WTC11 (cell line): Measurements from ENCODE around the gene CMKLR1. TPM values are rescaled to one million over a fixed set of nuclear protein-coding genes. Genes with fewer than 3 reads are reported as not detected.

ENCODE experiments used
- ATAC-seq: fragments of 200-7000 bp; cut with Tn5 transposase; 2 replicates; pipeline ENCODE4 v1.10.0; 2021; ENCODE audit warnings: mild to moderate bottlenecking, moderate library complexity
- CTCF ChIA-PET: fragments of 300-600 bp; sonication (Branson Sonifier 250); formaldehyde crosslinking; loops from one replicate; lab custom pipeline; 2021; ENCODE audit warnings: antibody characterized with exemption; lab: Charles Lee
- POLR2A ChIA-PET: fragments of 350-600 bp; sonication (Branson Sonifier 250); formaldehyde crosslinking; loops from one replicate; lab custom pipeline; 2021; ENCODE audit warnings: antibody characterized with exemption; lab: Charles Lee
- DNase-seq: peaks from one replicate; pipeline ENCODE4 v3.0.0; 2021; ENCODE audit warnings: low spot score
- H3K27ac Mint-ChIP-seq: 2 replicates; pipeline ENCODE4 v1.8.0; 2021; ENCODE audit warnings: mixed read lengths
- H3K27me3 Mint-ChIP-seq: 2 replicates; pipeline ENCODE4 v1.8.0; 2021; ENCODE audit warnings: low read depth, mild to moderate bottlenecking, moderate library complexity, mixed read lengths
- H3K36me3 Mint-ChIP-seq: 2 replicates; pipeline ENCODE4 v1.8.0; 2021; ENCODE audit warnings: mixed read lengths
- H3K4me1 Mint-ChIP-seq: 2 replicates; pipeline ENCODE4 v1.8.0; 2022; ENCODE audit warnings: mixed read lengths
- H3K4me3 Mint-ChIP-seq: 2 replicates; pipeline ENCODE4 v1.8.0; 2021; ENCODE audit warnings: mild to moderate bottlenecking, moderate library complexity, mixed read lengths
- H3K9me3 Mint-ChIP-seq: 2 replicates; pipeline ENCODE4 v1.8.0; 2021; ENCODE audit warnings: mixed read lengths
- ATF1 ChIP-seq: sonication (generic); formaldehyde crosslinking; IDR thresholded peaks from 2 replicates; pipeline ENCODE4 v1.8.1; 2023; ENCODE audit warnings: mild to moderate bottlenecking, moderate library complexity, missing genetic modification reagents
- CBFB ChIP-seq: sonication (generic); formaldehyde crosslinking; IDR thresholded peaks from 2 replicates; pipeline ENCODE4 v1.8.1; 2022; ENCODE audit warnings: mild to moderate bottlenecking, low read depth, missing genetic modification reagents
- CTCF ChIP-seq: fragments of 200-600 bp; IDR thresholded peaks from 2 replicates; pipeline ENCODE4 v1.8.0; 2022; ENCODE audit warnings: antibody characterized with exemption
- FOXK1 ChIP-seq: sonication (generic); formaldehyde crosslinking; IDR thresholded peaks from 2 replicates; pipeline ENCODE4 v1.8.0; 2022; ENCODE audit warnings: mild to moderate bottlenecking, moderate library complexity, missing genetic modification reagents
- HMGA2 ChIP-seq: fragments of 250-450 bp; sonication (Bioruptor Pico); IDR thresholded peaks from 2 replicates; pipeline ENCODE4 v1.4.0; 2021; ENCODE audit warnings: mild to moderate bottlenecking, moderate library complexity
- KAT7 ChIP-seq: sonication (generic); formaldehyde crosslinking; IDR thresholded peaks from 2 replicates; pipeline ENCODE4 v1.8.1; 2023; ENCODE audit warnings: missing genetic modification reagents, mild to moderate bottlenecking, borderline replicate concordance
- NR1H2 ChIP-seq: sonication (generic); formaldehyde crosslinking; IDR thresholded peaks from 2 replicates; pipeline ENCODE4 v1.9.0; 2021; ENCODE audit warnings: mild to moderate bottlenecking, moderate library complexity, missing genetic modification reagents
- NR3C1 ChIP-seq: sonication (generic); formaldehyde crosslinking; conservative IDR thresholded peaks from 2 replicates; pipeline ENCODE4 v1.8.1; 2023; ENCODE audit warnings: low read depth, mild to moderate bottlenecking, missing genetic modification reagents
- PRRX2 ChIP-seq: fragments of 250-450 bp; sonication (Bioruptor Pico); IDR thresholded peaks from 2 replicates; pipeline ENCODE4 v1.8.0; 2021; ENCODE audit warnings: mild to moderate bottlenecking
- SMAD3 ChIP-seq: sonication (generic); formaldehyde crosslinking; IDR thresholded peaks from 2 replicates; pipeline ENCODE4 v1.8.0; 2022; ENCODE audit warnings: missing genetic modification reagents, mild to moderate bottlenecking, borderline replicate concordance
- TP53 ChIP-seq: sonication (generic); formaldehyde crosslinking; IDR thresholded peaks from 2 replicates; pipeline ENCODE4 v1.8.1; 2023; ENCODE audit warnings: mild to moderate bottlenecking, missing genetic modification reagents
- ZNF219 ChIP-seq: sonication (generic); formaldehyde crosslinking; IDR thresholded peaks from 2 replicates; pipeline ENCODE4 v1.8.0; 2023; ENCODE audit warnings: missing genetic modification reagents, mild to moderate bottlenecking, borderline replicate concordance
- ZNF232 ChIP-seq: sonication (generic); formaldehyde crosslinking; IDR thresholded peaks from 2 replicates; pipeline ENCODE4 v1.8.0; 2022; ENCODE audit warnings: mild to moderate bottlenecking, missing genetic modification reagents
- ZNF263 ChIP-seq: sonication (generic); formaldehyde crosslinking; IDR thresholded peaks from 2 replicates; pipeline ENCODE4 v1.8.1; 2022; ENCODE audit warnings: low read depth, mild to moderate bottlenecking, moderate library complexity, missing genetic modification reagents
- ZNF281 ChIP-seq: sonication (generic); formaldehyde crosslinking; IDR thresholded peaks from 2 replicates; pipeline ENCODE4 v1.8.0; 2023; ENCODE audit warnings: mild to moderate bottlenecking, missing genetic modification reagents
- total RNA-seq: library from RNA; stranded (reverse); gene quantifications from 3 replicates; pipeline ENCODE4 v1.2.3, GENCODE V29; 2021
- TF ChIP-seq, protein P1 (sequence below): sonication (generic); formaldehyde crosslinking; IDR thresholded peaks from 2 replicates; pipeline ENCODE4 v1.8.0; 2022; ENCODE audit warnings: mild to moderate bottlenecking, missing genetic modification reagents
- TF ChIP-seq, protein P2 (sequence below): sonication (generic); formaldehyde crosslinking; IDR thresholded peaks from 2 replicates; pipeline ENCODE4 v1.8.0; 2022; ENCODE audit warnings: missing genetic modification reagents
- TF ChIP-seq, protein P3 (sequence below): fragments of 250-450 bp; sonication (Bioruptor Pico); IDR thresholded peaks from 2 replicates; pipeline ENCODE4 v1.9.0; 2021; ENCODE audit warnings: mild to moderate bottlenecking
- TF ChIP-seq, protein P4 (sequence below): sonication (generic); formaldehyde crosslinking; IDR thresholded peaks from 2 replicates; pipeline ENCODE4 v1.8.1; 2022; ENCODE audit warnings: low read depth, mild to moderate bottlenecking, moderate library complexity, missing genetic modification reagents, borderline replicate concordance
- TF ChIP-seq, protein P5 (sequence below): sonication (generic); formaldehyde crosslinking; IDR thresholded peaks from 2 replicates; pipeline ENCODE4 v1.8.1; 2023; ENCODE audit warnings: mild to moderate bottlenecking, missing genetic modification reagents, moderate library complexity
- TF ChIP-seq, protein P6 (sequence below): sonication (generic); formaldehyde crosslinking; IDR thresholded peaks from 2 replicates; pipeline ENCODE4 v1.8.1; 2022; ENCODE audit warnings: mild to moderate bottlenecking, moderate library complexity, missing genetic modification reagents
- TF ChIP-seq, protein P7 (sequence below): fragments of 250-450 bp; sonication (Bioruptor Pico); IDR thresholded peaks from 2 replicates; pipeline ENCODE4 v1.9.0; 2021; ENCODE audit warnings: moderate library complexity, mild to moderate bottlenecking, inconsistent platforms, borderline replicate concordance

CMKLR1 gene
- total RNA-seq, 1 experiment from 2014 or later, result 1.6 TPM

GRCh38 chr12:108332791-108333382 lies 6.2 kb downstream of the CMKLR1 start (continued):
- TF ChIP-seq ZNF232, result no peak
- TF ChIP-seq ZNF219 (CRISPR knock-in tag), result no peak
- TF ChIP-seq FOXK1 (CRISPR knock-in tag), result no peak
- TF ChIP-seq SMAD3 (CRISPR knock-in tag), result no peak
- TF ChIP-seq ZNF263, result no peak
- TF ChIP-seq, all 79 proteins: peak for 0

DNA sequence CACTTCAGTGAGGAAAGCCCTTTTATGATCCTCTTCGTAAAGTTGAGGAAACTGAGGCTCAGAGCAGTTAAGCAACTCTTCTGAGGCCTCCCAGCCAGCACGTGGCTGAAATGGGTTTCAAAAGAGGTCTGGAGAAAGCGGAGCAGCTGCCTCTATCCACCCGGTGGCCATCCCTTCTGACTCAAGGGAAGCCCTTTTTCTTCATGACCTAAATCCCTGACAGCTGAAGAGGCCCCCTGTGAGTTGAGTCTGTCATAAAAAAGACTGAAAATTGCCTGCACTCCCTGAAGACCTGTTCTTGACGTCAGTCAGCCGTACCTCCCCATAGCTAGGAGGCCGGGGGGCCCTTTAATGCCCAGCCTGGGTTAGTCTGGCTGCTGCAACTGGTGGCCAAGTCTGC lies 10.7 kb downstream of the CMKLR1 start:
- Mint-ChIP-seq H3K9me3 (peaks cover 8% of the 10 kb centered on the region), H3K4me3 (no peak overlapping the region), H3K27me3 (peaks cover 3% of the 10 kb centered on the region; the same call in 1 of the 2 replicates), H3K27ac (no peak overlapping the region), H3K4me1 (peaks cover 1% of the 10 kb centered on the region), H3K36me3 (no peaks in the 10 kb centered on the region)
- TF ChIP-seq CTCF, result no peak
- TF ChIP-seq HMGA2 (CRISPR knock-in tag), result no peak
- no peak for TF ChIP-seq ZNF281 (CRISPR knock-in tag)
- TF ChIP-seq, protein P1, sequence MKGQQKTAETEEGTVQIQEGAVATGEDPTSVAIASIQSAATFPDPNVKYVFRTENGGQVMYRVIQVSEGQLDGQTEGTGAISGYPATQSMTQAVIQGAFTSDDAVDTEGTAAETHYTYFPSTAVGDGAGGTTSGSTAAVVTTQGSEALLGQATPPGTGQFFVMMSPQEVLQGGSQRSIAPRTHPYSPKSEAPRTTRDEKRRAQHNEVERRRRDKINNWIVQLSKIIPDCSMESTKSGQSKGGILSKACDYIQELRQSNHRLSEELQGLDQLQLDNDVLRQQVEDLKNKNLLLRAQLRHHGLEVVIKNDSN (CRISPR knock-in tag), result no peak
- TF ChIP-seq, protein P2, sequence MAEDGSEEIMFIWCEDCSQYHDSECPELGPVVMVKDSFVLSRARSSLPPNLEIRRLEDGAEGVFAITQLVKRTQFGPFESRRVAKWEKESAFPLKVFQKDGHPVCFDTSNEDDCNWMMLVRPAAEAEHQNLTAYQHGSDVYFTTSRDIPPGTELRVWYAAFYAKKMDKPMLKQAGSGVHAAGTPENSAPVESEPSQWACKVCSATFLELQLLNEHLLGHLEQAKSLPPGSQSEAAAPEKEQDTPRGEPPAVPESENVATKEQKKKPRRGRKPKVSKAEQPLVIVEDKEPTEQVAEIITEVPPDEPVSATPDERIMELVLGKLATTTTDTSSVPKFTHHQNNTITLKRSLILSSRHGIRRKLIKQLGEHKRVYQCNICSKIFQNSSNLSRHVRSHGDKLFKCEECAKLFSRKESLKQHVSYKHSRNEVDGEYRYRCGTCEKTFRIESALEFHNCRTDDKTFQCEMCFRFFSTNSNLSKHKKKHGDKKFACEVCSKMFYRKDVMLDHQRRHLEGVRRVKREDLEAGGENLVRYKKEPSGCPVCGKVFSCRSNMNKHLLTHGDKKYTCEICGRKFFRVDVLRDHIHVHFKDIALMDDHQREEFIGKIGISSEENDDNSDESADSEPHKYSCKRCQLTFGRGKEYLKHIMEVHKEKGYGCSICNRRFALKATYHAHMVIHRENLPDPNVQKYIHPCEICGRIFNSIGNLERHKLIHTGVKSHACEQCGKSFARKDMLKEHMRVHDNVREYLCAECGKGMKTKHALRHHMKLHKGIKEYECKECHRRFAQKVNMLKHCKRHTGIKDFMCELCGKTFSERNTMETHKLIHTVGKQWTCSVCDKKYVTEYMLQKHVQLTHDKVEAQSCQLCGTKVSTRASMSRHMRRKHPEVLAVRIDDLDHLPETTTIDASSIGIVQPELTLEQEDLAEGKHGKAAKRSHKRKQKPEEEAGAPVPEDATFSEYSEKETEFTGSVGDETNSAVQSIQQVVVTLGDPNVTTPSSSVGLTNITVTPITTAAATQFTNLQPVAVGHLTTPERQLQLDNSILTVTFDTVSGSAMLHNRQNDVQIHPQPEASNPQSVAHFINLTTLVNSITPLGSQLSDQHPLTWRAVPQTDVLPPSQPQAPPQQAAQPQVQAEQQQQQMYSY (CRISPR knock-in tag), result no peak
- TF ChIP-seq NR3C1, result no peak
- TF ChIP-seq, protein P3, sequence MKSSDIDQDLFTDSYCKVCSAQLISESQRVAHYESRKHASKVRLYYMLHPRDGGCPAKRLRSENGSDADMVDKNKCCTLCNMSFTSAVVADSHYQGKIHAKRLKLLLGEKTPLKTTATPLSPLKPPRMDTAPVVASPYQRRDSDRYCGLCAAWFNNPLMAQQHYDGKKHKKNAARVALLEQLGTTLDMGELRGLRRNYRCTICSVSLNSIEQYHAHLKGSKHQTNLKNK (CRISPR knock-in tag), result no peak
- no peak for TF ChIP-seq CBFB (CRISPR knock-in tag)
- TF ChIP-seq, protein P4, sequence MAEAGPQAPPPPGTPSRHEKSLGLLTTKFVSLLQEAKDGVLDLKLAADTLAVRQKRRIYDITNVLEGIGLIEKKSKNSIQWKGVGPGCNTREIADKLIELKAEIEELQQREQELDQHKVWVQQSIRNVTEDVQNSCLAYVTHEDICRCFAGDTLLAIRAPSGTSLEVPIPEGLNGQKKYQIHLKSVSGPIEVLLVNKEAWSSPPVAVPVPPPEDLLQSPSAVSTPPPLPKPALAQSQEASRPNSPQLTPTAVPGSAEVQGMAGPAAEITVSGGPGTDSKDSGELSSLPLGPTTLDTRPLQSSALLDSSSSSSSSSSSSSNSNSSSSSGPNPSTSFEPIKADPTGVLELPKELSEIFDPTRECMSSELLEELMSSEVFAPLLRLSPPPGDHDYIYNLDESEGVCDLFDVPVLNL (CRISPR knock-in tag), result no peak
- TF ChIP-seq, protein P5, sequence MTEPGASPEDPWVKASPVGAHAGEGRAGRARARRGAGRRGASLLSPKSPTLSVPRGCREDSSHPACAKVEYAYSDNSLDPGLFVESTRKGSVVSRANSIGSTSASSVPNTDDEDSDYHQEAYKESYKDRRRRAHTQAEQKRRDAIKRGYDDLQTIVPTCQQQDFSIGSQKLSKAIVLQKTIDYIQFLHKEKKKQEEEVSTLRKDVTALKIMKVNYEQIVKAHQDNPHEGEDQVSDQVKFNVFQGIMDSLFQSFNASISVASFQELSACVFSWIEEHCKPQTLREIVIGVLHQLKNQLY (CRISPR knock-in tag), result no peak
- no peak for TF ChIP-seq ATF1 (CRISPR knock-in tag)
- TF ChIP-seq, protein P6, sequence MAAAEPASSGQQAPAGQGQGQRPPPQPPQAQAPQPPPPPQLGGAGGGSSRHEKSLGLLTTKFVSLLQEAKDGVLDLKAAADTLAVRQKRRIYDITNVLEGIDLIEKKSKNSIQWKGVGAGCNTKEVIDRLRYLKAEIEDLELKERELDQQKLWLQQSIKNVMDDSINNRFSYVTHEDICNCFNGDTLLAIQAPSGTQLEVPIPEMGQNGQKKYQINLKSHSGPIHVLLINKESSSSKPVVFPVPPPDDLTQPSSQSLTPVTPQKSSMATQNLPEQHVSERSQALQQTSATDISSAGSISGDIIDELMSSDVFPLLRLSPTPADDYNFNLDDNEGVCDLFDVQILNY (CRISPR knock-in tag), result no peak
- TF ChIP-seq, protein P7, sequence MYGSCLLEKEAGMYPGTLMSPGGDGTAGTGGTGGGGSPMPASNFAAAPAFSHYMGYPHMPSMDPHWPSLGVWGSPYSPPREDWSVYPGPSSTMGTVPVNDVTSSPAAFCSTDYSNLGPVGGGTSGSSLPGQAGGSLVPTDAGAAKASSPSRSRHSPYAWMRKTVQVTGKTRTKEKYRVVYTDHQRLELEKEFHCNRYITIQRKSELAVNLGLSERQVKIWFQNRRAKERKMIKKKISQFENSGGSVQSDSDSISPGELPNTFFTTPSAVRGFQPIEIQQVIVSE, result no peak
- no peak for TF ChIP-seq NR1H2 (CRISPR knock-in tag)
- no peak for TF ChIP-seq KAT7 (CRISPR knock-in tag)
- no peak for TF ChIP-seq PRRX2
- TF ChIP-seq TP53 (CRISPR knock-in tag), result no peak
- DNase-seq (no peak), ATAC-seq (no peak)
- ChIA-PET CTCF (no interaction called here), POLR2A (no interaction called here)
